ENCODE data around the gene PCGF3. TPM values are rescaled to one million over a fixed set of nuclear protein-coding genes. Genes with fewer than 3 reads are reported as not detected.
A peak's percentile ranks its signal among the peaks of the same experiment; 100 is the strongest.
"Not testable (repeated sequence)": the region's sequence is repeated elsewhere in the genome, so short reads cannot be mapped to it uniquely, and the experiment has no call there.

Gene PCGF3
- total RNA-seq, 4 donors from 2014 or later, result 40.0 to 57.6 (median 46.9) TPM

GRCh38 chr4:704971-705277 lies 708 bp upstream of the PCGF3 start:
- intact Hi-C loops (cut with DNase I), result no loop called here
- peak overlapping the region; percentile 83 to 100 (median 97) for H3K4me3 ChIP-seq
- TF ChIP-seq, protein P1, sequence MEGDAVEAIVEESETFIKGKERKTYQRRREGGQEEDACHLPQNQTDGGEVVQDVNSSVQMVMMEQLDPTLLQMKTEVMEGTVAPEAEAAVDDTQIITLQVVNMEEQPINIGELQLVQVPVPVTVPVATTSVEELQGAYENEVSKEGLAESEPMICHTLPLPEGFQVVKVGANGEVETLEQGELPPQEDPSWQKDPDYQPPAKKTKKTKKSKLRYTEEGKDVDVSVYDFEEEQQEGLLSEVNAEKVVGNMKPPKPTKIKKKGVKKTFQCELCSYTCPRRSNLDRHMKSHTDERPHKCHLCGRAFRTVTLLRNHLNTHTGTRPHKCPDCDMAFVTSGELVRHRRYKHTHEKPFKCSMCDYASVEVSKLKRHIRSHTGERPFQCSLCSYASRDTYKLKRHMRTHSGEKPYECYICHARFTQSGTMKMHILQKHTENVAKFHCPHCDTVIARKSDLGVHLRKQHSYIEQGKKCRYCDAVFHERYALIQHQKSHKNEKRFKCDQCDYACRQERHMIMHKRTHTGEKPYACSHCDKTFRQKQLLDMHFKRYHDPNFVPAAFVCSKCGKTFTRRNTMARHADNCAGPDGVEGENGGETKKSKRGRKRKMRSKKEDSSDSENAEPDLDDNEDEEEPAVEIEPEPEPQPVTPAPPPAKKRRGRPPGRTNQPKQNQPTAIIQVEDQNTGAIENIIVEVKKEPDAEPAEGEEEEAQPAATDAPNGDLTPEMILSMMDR (IDR thresholded peaks at IDR 0.05), result no peak
- no peak for TF ChIP-seq POLR2A (IDR thresholded peaks at IDR 0.05)
- no peaks in the 10 kb centered on the region for H3K9me3 ChIP-seq
- peaks cover 0 to 2% (median 0%) of the 10 kb centered on the region in 3 donors for H3K36me3 ChIP-seq
- H3K27me3 ChIP-seq, result no peaks in the 10 kb centered on the region
- 85 to 91% methylated on average over 1 of the region's 1 CpG for WGBS, 2 donors
- peaks cover 22 to 49% (median 30%) of the 10 kb centered on the region in 3 donors for H3K4me1 ChIP-seq
- peak overlapping the region; percentile 88 to 95 (median 94) for H3K27ac ChIP-seq
- DNase-seq, result no peak

DNA sequence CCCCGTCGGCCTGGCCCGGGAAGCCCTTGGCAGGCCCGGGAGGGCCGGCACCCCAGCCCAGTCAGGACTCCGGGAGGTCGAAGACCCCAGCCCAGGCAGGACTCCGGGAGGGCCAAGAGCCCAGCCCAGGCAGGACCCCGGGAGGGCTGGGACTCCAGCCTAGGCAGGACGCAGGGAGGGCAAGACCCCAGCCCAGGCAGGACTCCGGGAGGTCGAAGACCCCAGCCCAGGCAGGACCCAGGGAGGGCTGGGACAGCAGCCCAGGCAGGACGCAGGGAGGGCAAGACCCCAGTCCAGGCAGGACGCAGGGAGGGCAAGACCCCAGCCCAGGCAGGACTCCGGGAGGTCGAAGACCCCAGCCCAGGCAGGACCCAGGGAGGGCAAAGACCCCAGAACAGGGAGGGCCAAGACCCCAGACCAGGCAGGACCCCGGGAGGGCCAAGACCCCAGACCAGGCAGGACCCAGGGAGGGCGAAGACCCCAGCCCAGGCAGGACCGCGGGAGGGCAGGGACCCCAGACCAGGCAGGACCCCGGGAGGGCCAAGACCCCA lies 526 bp downstream of the PCGF3 start:
- Histone ChIP-seq H3K27ac (peak overlapping the region; percentile 88 to 95 (median 94)), H3K36me3 (peaks cover 0 to 14% (median 0%) of the 10 kb centered on the region in 3 donors), H3K4me3 (peak overlapping the region; percentile 83 to 100 (median 97)), H3K4me1 (peaks cover 25 to 60% (median 29%) of the 10 kb centered on the region in 3 donors)
- intact Hi-C loops (cut with DNase I); DNase-seq; H3K9me3 ChIP-seq; H3K27me3 ChIP-seq: not testable (repeated sequence)
- WGBS, 2 donors, result 8% methylated on average over 6 of the region's 21 CpGs; no CpG with 5 or more reads in 1 of the 2 donors

- no peak for DNase-seq
- 32 to 55% methylated on average over 9 of the region's 21 CpGs for WGBS, 2 donors
- Histone ChIP-seq H3K27me3 (no peaks in the 10 kb centered on the region), H3K4me3 (peak overlapping the region; percentile 83 to 100 (median 97)), H3K9me3 (no peaks in the 10 kb centered on the region), H3K27ac (peak overlapping the region in 3 of 4 donors; percentile 88 to 95 (median 95)), H3K4me1 (peaks cover 25 to 60% (median 29%) of the 10 kb centered on the region in 3 donors), H3K36me3 (peaks cover 0 to 14% (median 0%) of the 10 kb centered on the region in 3 donors)
- intact Hi-C loops (cut with DNase I), result no loop called here
- TF ChIP-seq, protein P1 (IDR thresholded peaks at IDR 0.05), result no peak
- TF ChIP-seq POLR2A (IDR thresholded peaks at IDR 0.05), result no peak
Measured at GRCh38 chr4:706834-707598, 1.4 kb downstream of the PCGF3 start.

DNA sequence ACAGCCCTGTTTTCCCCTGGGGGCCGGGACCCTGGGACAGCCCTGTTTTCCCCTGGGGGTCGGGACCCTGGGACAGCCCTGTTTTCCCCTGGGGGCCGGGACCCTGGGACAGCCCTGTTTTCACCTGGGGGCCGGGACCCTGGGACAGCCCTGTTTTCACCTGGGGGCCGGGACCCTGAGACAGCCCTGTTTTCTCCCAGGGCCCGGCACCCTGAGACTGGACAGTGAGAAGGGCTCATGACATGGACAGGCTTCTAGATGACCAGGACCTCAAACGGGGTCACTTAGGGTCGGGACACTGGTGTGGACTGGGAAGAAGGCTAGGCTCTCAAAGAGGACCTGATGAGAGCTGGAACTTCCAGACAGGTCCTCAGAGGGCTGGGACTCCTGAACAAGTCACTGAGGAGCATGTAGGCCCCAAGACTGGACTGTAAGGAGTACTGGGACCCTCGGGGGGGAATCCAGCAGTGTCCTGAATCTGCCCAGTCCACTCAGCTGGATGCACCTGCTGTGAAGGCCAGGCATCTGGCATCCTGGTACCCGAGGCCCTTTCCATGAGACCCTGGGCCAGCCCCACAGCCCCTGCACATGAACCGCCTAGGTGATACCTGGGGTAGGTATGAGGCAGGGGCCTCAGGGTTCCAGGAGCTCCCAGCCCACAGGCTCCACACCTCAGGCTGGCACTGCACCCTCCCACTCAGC lies 2.4 kb downstream of the PCGF3 start:
- Histone ChIP-seq H3K27ac (peak overlapping the region in 1 of 4 donors; percentile 95), H3K4me1 (peaks cover 25 to 60% (median 29%) of the 10 kb centered on the region in 3 donors), H3K36me3 (peaks cover 0 to 14% (median 0%) of the 10 kb centered on the region in 3 donors), H3K27me3 (no peaks in the 10 kb centered on the region), H3K9me3 (no peaks in the 10 kb centered on the region), H3K4me3 (peak overlapping the region in 1 of 4 donors; percentile 6)
- intact Hi-C loops (cut with DNase I), result no loop called here
- 90 to 100% methylated on average over 2 of the region's 11 CpGs for WGBS, 2 donors
- TF ChIP-seq, protein P1 (IDR thresholded peaks at IDR 0.05), result no peak
- no peak for TF ChIP-seq POLR2A (IDR thresholded peaks at IDR 0.05)
- DNase-seq, result no peak

- Histone ChIP-seq H3K27me3 (no peaks in the 10 kb centered on the region), H3K27ac (no peak overlapping the region), H3K4me1 (peaks cover 25 to 60% (median 29%) of the 10 kb centered on the region in 3 donors), H3K4me3 (peak overlapping the region in 1 of 4 donors; percentile 6), H3K36me3 (peaks cover 0 to 14% (median 0%) of the 10 kb centered on the region in 3 donors), H3K9me3 (no peaks in the 10 kb centered on the region)
- TF ChIP-seq POLR2A (IDR thresholded peaks at IDR 0.05), result no peak
- TF ChIP-seq, protein P1 (IDR thresholded peaks at IDR 0.05), result no peak
- DNase-seq, result no peak
- intact Hi-C loops (cut with DNase I), result no loop called here
- 92 to 100% methylated on average over 1 to 4 of the region's 6 CpGs for WGBS, 2 donors
Measured at GRCh38 chr4:708631-708933, 3.0 kb downstream of the PCGF3 start.
